ENCODE results near the gene MTMR10. TPM values are rescaled to one million over a fixed set of nuclear protein-coding genes. Genes with fewer than 3 reads are reported as not detected.
A peak's percentile ranks its signal among the peaks of the same experiment; 100 is the strongest.

The MTMR10 gene
- total RNA-seq, 2 experiments from 2014 or later = 24.9 to 26.6 TPM

GRCh38 chr15:31024979-31025378 is 33.6 kb upstream of the MTMR10 start:
- DNase-seq = no peak
- H3K9me3 Mint-ChIP-seq = no peaks in the 10 kb centered on the region
- peaks cover 3% of the 10 kb centered on the region for H3K4me1 Mint-ChIP-seq
- ChIA-PET CTCF (interaction anchor here (1.1 kb wide), 2 partner anchors 12 to 72 kb away, joined by 3 read pairs; no protein-coding TSS in a partner anchor), POLR2A (no interaction called here)
- H3K27ac Mint-ChIP-seq = no peak overlapping the region
- peaks cover 24% of the 10 kb centered on the region for H3K27me3 Mint-ChIP-seq
- no peaks in the 10 kb centered on the region for H3K36me3 Mint-ChIP-seq (ENCODE audit: low read depth)
- no peak overlapping the region for H3K4me3 Mint-ChIP-seq

GRCh38 chr15:31024330-31024729 is 32.9 kb upstream of the MTMR10 start:
- Mint-ChIP-seq H3K4me1 (peaks cover 3% of the 10 kb centered on the region), H3K9me3 (no peaks in the 10 kb centered on the region), H3K27me3 (peaks cover 22% of the 10 kb centered on the region), H3K27ac (no peak overlapping the region), H3K4me3 (no peak overlapping the region), H3K36me3 (ENCODE audit: low read depth) (no peaks in the 10 kb centered on the region)
- no peak for DNase-seq
- POLR2A ChIA-PET = interaction anchor here (0.7 kb wide), 1 partner anchor 18 kb away, joined by 4 read pairs; no protein-coding TSS in a partner anchor
- CTCF ChIA-PET = interaction anchor here (1.1 kb wide), 2 partner anchors 12 to 72 kb away, joined by 3 read pairs; no protein-coding TSS in a partner anchor

DNA sequence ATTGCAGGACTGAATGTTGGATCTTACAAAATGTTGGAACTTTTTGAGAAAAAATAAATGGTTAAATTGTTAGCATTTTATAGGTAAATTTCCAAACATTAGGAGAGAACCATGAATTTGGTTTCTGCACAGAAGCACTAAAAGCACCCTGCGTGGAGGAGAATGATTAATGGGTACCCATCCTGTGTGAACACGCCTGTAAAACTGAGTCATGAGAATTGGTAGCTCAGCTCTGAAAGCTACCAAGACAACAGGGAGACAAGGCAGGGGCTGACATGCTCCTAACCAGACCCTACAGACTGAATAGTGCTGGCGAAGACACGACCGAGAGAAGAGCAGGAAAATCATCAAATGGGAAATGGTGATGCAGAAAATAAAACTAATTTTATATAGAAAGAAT is 32.4 kb upstream of the MTMR10 start:
- Mint-ChIP-seq H3K36me3 (ENCODE audit: low read depth) (no peaks in the 10 kb centered on the region), H3K4me1 (peaks cover 3% of the 10 kb centered on the region), H3K27ac (no peak overlapping the region), H3K27me3 (peaks cover 17% of the 10 kb centered on the region), H3K9me3 (no peaks in the 10 kb centered on the region), H3K4me3 (no peak overlapping the region)
- no peak for DNase-seq
- ChIA-PET CTCF (interaction anchor here (0.5 to 1.1 kb wide), 2 partner anchors 71 to 154 kb away, joined by 3 read pairs; no protein-coding TSS in a partner anchor), POLR2A (interaction anchor here (0.7 kb wide), 1 partner anchor 18 kb away, joined by 4 read pairs; no protein-coding TSS in a partner anchor)

DNA sequence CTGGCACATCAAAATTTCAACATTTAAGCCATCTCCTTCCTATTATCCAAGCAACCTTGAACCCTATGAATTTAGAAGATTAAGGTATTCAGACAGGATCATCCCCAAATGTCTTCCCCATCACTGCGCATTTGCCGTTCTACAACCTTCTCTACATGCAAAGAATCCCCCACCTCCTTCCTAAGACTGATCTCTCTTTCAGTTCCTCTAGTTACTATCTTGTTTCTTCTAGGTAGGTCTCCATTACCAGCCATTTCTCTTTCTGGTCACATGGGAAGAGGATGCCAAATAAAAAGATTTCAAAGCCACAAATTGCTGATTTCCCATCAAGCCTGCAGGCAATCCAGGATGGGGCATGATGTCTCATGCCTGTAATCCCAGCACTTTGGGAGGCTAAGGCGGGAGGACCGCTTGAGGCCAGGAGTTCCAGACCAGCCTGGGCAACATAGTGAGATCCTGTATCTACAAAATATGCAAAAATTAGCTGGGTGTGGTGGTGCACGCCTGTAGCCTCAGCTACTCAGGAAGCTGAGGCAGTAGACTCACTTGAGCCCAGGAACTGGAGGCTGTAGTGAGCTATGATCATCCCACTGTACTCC is 29.7 kb upstream of the MTMR10 start:
- CTCF ChIA-PET = no interaction called here
- no peak overlapping the region for H3K27ac Mint-ChIP-seq
- H3K27me3 Mint-ChIP-seq = peaks cover 6% of the 10 kb centered on the region
- DNase-seq = no peak
- H3K4me1 Mint-ChIP-seq = peaks cover 3% of the 10 kb centered on the region
- no peaks in the 10 kb centered on the region for H3K9me3 Mint-ChIP-seq
- H3K36me3 Mint-ChIP-seq (ENCODE audit: low read depth) = no peaks in the 10 kb centered on the region
- POLR2A ChIA-PET = no interaction called here
- H3K4me3 Mint-ChIP-seq = no peak overlapping the region

DNA sequence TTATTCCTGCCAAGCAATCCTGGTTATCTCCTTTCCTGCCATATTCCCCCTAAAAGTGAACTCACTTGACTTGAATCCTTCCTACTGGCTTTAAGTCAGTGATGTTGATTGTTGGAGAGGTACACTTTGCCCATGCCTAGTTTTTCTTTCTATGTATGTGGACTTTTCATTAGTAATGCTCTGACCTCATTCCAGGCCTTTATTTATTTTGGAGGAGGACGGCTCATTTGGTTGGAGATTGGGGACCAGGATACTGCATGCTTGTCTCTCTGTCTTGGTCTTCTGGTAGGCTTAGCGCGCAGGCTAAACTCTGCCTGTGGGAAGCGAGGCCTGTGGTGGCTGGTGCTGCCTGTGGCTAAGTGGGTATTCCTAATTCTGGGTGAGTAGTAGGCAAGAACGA is 29.1 kb upstream of the MTMR10 start:
- no peak overlapping the region for H3K4me3 Mint-ChIP-seq
- DNase-seq = no peak
- no peaks in the 10 kb centered on the region for H3K36me3 Mint-ChIP-seq (ENCODE audit: low read depth)
- H3K4me1 Mint-ChIP-seq = peaks cover 3% of the 10 kb centered on the region
- ChIA-PET POLR2A (no interaction called here), CTCF (no interaction called here)
- H3K9me3 Mint-ChIP-seq = no peaks in the 10 kb centered on the region
- no peak overlapping the region for H3K27ac Mint-ChIP-seq
- peaks cover 6% of the 10 kb centered on the region for H3K27me3 Mint-ChIP-seq

- Mint-ChIP-seq H3K36me3 (ENCODE audit: low read depth) (no peaks in the 10 kb centered on the region), H3K27ac (no peak overlapping the region), H3K9me3 (no peaks in the 10 kb centered on the region), H3K4me3 (no peak overlapping the region), H3K27me3 (peaks cover 6% of the 10 kb centered on the region), H3K4me1 (peaks cover 3% of the 10 kb centered on the region)
- no peak for DNase-seq
- CTCF ChIA-PET = no interaction called here
- POLR2A ChIA-PET = no interaction called here
These were observed 28.6 kb upstream of the MTMR10 start for GRCh38 chr15:31019986-31020385.

GRCh38 chr15:31017311-31017710 is 25.9 kb upstream of the MTMR10 start:
- Mint-ChIP-seq H3K4me1 (peaks cover 16% of the 10 kb centered on the region), H3K9me3 (peaks cover 10% of the 10 kb centered on the region), H3K4me3 (no peak overlapping the region), H3K36me3 (ENCODE audit: low read depth) (peaks cover 10% of the 10 kb centered on the region), H3K27ac (no peak overlapping the region), H3K27me3 (peaks cover 3% of the 10 kb centered on the region)
- ChIA-PET CTCF (interaction anchor here (1.2 kb wide), 1 partner anchor 10 kb away, joined by 4 read pairs; no protein-coding TSS in a partner anchor), POLR2A (no interaction called here)
- DNase-seq = no peak

DNA sequence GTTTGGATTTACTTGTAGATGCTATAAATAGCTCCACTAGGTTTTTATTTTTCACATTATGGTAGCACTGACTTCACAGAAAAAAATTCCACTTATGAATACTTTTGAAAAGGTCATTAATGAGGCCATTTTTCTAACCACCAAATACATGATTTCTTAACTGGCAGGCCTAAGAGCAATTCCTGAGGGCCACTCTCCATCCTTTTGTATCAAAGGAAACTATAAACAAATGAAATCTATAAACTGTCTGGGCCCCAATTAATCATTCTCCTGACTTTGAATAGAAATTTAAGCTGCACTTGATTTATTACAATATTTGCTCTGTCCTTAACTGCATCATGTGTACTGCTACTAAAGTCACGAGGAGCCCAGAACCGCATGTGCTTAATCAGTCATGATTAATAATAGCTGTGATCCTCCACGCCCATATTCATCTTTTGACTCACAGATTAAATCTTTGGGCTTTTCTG is 25.1 kb upstream of the MTMR10 start:
- Mint-ChIP-seq H3K9me3 (peaks cover 15% of the 10 kb centered on the region), H3K27me3 (peaks cover 3% of the 10 kb centered on the region), H3K4me3 (no peak overlapping the region), H3K36me3 (ENCODE audit: low read depth) (peaks cover 13% of the 10 kb centered on the region), H3K27ac (no peak overlapping the region), H3K4me1 (peaks cover 16% of the 10 kb centered on the region)
- POLR2A ChIA-PET = no interaction called here
- CTCF ChIA-PET = interaction anchor here (1.2 to 1.3 kb wide), 2 partner anchors 9 to 13 kb away, joined by 4 read pairs; no protein-coding TSS in a partner anchor
- no peak for DNase-seq

DNA sequence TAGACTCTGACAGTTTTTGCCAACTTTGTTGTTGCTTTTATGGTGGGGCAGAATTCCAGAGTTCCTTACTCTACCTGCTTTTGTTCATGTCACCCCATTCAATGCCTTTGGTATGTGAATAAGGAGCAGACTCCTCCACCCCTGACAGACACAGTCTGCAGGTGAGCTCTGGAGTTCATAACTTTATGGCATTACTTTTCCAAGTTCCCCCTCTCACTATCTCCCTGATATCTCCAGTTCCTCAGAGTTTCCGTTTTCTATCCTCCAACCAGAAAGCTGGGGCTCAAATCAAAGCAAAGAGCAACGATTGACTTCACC is 23.1 kb upstream of the MTMR10 start:
- Mint-ChIP-seq H3K4me1 (peaks cover 16% of the 10 kb centered on the region), H3K27me3 (peaks cover 4% of the 10 kb centered on the region), H3K27ac (no peak overlapping the region), H3K36me3 (ENCODE audit: low read depth) (peaks cover 13% of the 10 kb centered on the region), H3K9me3 (peaks cover 15% of the 10 kb centered on the region), H3K4me3 (no peak overlapping the region)
- ChIA-PET POLR2A (interaction anchor here (1.1 kb wide), 1 partner anchor 254 kb away, joined by 3 read pairs; no protein-coding TSS in a partner anchor), CTCF (interaction anchor here (0.9 to 1.4 kb wide), 3 partner anchors 11 to 95 kb away, joined by 3 read pairs; no protein-coding TSS in a partner anchor)
- DNase-seq = no peak

- H3K36me3 Mint-ChIP-seq (ENCODE audit: low read depth) = peaks cover 13% of the 10 kb centered on the region
- H3K27ac Mint-ChIP-seq = peak overlapping the region; percentile 80
- H3K9me3 Mint-ChIP-seq = peaks cover 15% of the 10 kb centered on the region
- peak; percentile 19 for DNase-seq
- no peak overlapping the region for H3K4me3 Mint-ChIP-seq
- POLR2A ChIA-PET = interaction anchor here (1.1 kb wide), 1 partner anchor 255 kb away, joined by 3 read pairs; no protein-coding TSS in a partner anchor
- H3K27me3 Mint-ChIP-seq = peaks cover 8% of the 10 kb centered on the region
- peaks cover 20% of the 10 kb centered on the region for H3K4me1 Mint-ChIP-seq
- CTCF ChIA-PET = interaction anchor here (0.9 to 1.0 kb wide), 2 partner anchors 45 to 96 kb away, joined by 3 read pairs; no protein-coding TSS in a partner anchor
These were observed 22.6 kb upstream of the MTMR10 start for GRCh38 chr15:31013863-31014607.

DNA sequence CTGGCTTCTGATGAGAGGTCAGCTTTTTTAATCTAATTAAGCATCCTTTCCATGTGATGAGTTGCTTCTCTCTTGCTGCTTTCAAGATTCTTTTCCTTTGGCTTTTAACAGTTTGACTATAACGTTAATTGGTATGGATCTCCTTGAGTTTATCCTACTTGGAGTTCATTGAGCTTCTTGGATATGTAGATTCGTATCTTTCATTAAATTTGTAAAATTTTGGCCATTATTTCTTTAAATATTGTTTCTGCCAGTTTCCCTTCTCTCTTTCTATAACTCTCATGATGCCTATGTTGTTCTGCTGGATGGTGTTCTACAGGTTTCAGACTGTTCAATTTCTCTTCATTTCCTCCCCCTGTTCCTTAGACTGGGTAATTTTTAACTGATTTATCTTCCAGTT is 21.0 kb upstream of the MTMR10 start:
- no peak overlapping the region for H3K4me3 Mint-ChIP-seq
- peaks cover 25% of the 10 kb centered on the region for H3K4me1 Mint-ChIP-seq
- CTCF ChIA-PET = interaction anchor here (0.5 kb wide), 1 partner anchor 128 kb away, joined by 3 read pairs; no protein-coding TSS in a partner anchor
- POLR2A ChIA-PET = no interaction called here
- peaks cover 16% of the 10 kb centered on the region for H3K27me3 Mint-ChIP-seq
- peaks cover 13% of the 10 kb centered on the region for H3K36me3 Mint-ChIP-seq (ENCODE audit: low read depth)
- H3K27ac Mint-ChIP-seq = no peak overlapping the region
- H3K9me3 Mint-ChIP-seq = peaks cover 15% of the 10 kb centered on the region
- no peak for DNase-seq

GRCh38 chr15:31010036-31010435 is 18.6 kb upstream of the MTMR10 start:
- Mint-ChIP-seq H3K36me3 (ENCODE audit: low read depth) (peaks cover 13% of the 10 kb centered on the region), H3K4me1 (peaks cover 33% of the 10 kb centered on the region), H3K4me3 (no peak overlapping the region), H3K27me3 (peaks cover 38% of the 10 kb centered on the region), H3K27ac (no peak overlapping the region), H3K9me3 (peaks cover 15% of the 10 kb centered on the region)
- ChIA-PET POLR2A (no interaction called here), CTCF (no interaction called here)
- no peak for DNase-seq

- H3K27ac Mint-ChIP-seq = no peak overlapping the region
- H3K27me3 Mint-ChIP-seq = peaks cover 58% of the 10 kb centered on the region
- POLR2A ChIA-PET = no interaction called here
- no peaks in the 10 kb centered on the region for H3K9me3 Mint-ChIP-seq
- CTCF ChIA-PET = interaction anchor here (1.3 kb wide), 1 partner anchor 107 kb away, joined by 3 read pairs; no protein-coding TSS in a partner anchor
- peaks cover 40% of the 10 kb centered on the region for H3K4me1 Mint-ChIP-seq
- no peak overlapping the region for H3K4me3 Mint-ChIP-seq
- no peak for DNase-seq
- no peaks in the 10 kb centered on the region for H3K36me3 Mint-ChIP-seq (ENCODE audit: low read depth)
These were observed 14.2 kb upstream of the MTMR10 start for GRCh38 chr15:31005660-31006059.
